Measurements from ENCODE around the gene BTG2. TPM values are rescaled to one million over a fixed set of nuclear protein-coding genes. Genes with fewer than 3 reads are reported as not detected.
"Not testable (repeated sequence)": the region's sequence is repeated elsewhere in the genome, so short reads cannot be mapped to it uniquely, and the experiment has no call there.

Gene BTG2
- 39.5 and 51.9 TPM in 2 replicates for total RNA-seq

GRCh38 chr1:203304919-203305808 lies at the start of gene BTG2:
TSS of gene BTG2 (plus strand) at chr1:203305519. CDS start at chr1:203305607, 88 bp downstream.
- DNase-seq (ENCODE audit: low read depth, low spot score): peak; percentile 60

- not testable (repeated sequence) for DNase-seq (ENCODE audit: low read depth, low spot score)
Observed at GRCh38 chr1:203256636-203257035, 48.7 kb upstream of the BTG2 start.

- DNase-seq (ENCODE audit: low read depth, low spot score): no peak
Observed at GRCh38 chr1:203263496-203263895, 41.8 kb upstream of the BTG2 start.

GRCh38 chr1:203264052-203264501 lies 41.2 kb upstream of the BTG2 start:
- no peak for DNase-seq (ENCODE audit: low read depth, low spot score)

- no peak for DNase-seq (ENCODE audit: low read depth, low spot score)
Observed at GRCh38 chr1:203265541-203265940, 39.8 kb upstream of the BTG2 start.

- not testable (repeated sequence) for DNase-seq (ENCODE audit: low read depth, low spot score)
Observed at GRCh38 chr1:203266140-203266539, 39.2 kb upstream of the BTG2 start.

- no peak for DNase-seq (ENCODE audit: low read depth, low spot score)
Observed at GRCh38 chr1:203267347-203267846, 37.9 kb upstream of the BTG2 start.

- no peak for DNase-seq (ENCODE audit: low read depth, low spot score)
Observed at GRCh38 chr1:203267912-203268311, 37.4 kb upstream of the BTG2 start.

- DNase-seq (ENCODE audit: low read depth, low spot score): no peak
Observed at GRCh38 chr1:203268901-203269653, 36.2 kb upstream of the BTG2 start.

GRCh38 chr1:203269654-203270020 lies 35.7 kb upstream of the BTG2 start:
- DNase-seq (ENCODE audit: low read depth, low spot score): no peak

- no peak for DNase-seq (ENCODE audit: low read depth, low spot score)
Observed at GRCh38 chr1:203270448-203270847, 34.9 kb upstream of the BTG2 start.

GRCh38 chr1:203271018-203271743 lies 34.1 kb upstream of the BTG2 start:
- DNase-seq (ENCODE audit: low read depth, low spot score): no peak

GRCh38 chr1:203271962-203272632 lies 33.2 kb upstream of the BTG2 start:
- DNase-seq (ENCODE audit: low read depth, low spot score): no peak

- no peak for DNase-seq (ENCODE audit: low read depth, low spot score)
Observed at GRCh38 chr1:203272633-203273205, 32.6 kb upstream of the BTG2 start.

- DNase-seq (ENCODE audit: low read depth, low spot score): no peak
Observed at GRCh38 chr1:203273206-203273868, 32.0 kb upstream of the BTG2 start.

- no peak for DNase-seq (ENCODE audit: low read depth, low spot score)
Observed at GRCh38 chr1:203273869-203274602, 31.3 kb upstream of the BTG2 start.

GRCh38 chr1:203274603-203275381 lies 30.5 kb upstream of the BTG2 start:
- no peak for DNase-seq (ENCODE audit: low read depth, low spot score)

- no peak for DNase-seq (ENCODE audit: low read depth, low spot score)
Observed at GRCh38 chr1:203275656-203276272, 29.6 kb upstream of the BTG2 start.
